CMK (cell line): ENCODE measurements around the gene CHST3.
A peak's percentile ranks its signal among the peaks of the same experiment; 100 is the strongest.
"Not testable (repeated sequence)": the region's sequence is repeated elsewhere in the genome, so short reads cannot be mapped to it uniquely, and the experiment has no call there.

Experiments
- DNase-seq: peaks from one replicate; pipeline ENCODE4 v3.0.0-alpha.2; 2010; ENCODE audit warnings: low read depth

The CHST3 gene

GRCh38 chr10:72032409-72033162, 68.4 kb downstream of the CHST3 start:
- DNase-seq = not testable (repeated sequence)

- DNase-seq = no peak
Observed at GRCh38 chr10:72034040-72034499, 69.9 kb downstream of the CHST3 start.

DNA sequence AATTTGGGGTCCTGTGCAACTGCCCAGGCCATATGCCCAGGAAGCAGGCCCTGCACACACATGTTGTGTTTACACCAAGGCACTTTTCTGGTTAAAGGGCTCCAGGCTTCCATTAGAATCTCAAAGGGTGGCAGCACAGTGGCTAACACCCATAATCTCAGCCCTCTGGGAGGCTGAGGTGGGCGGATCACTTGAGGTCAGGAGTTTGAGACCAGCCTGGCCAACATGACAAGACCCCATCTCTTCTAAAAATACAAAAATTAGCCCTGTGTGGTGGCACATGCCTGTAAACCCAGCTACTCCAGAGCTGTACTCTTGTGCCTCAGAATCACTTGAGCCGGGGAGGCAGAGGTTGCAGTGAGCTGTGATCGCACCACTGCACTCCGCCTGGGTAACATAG, 70.6 kb downstream of the CHST3 start:
- DNase-seq = no peak

- DNase-seq = no peak
Observed at GRCh38 chr10:72035252-72035887, 71.2 kb downstream of the CHST3 start.

DNA sequence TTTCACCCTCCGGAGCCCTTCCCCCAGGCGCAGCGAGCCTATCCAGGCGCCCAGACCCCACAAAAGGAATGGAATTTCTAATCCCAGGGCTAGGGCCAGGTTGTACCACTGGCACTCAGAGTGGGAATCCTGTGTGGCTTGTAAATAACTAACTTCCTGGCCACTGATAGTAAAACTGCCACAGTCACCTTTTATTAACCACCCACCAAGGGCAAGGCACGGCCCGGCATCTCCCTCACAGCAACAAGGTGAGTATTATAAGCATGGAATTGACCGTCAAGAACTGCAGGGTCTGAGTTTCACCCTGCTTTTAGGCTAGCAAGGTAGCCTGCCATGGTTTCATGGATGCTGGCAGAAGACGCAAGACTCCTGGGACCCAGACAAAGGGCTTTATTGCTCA, 73.1 kb downstream of the CHST3 start:
- no peak for DNase-seq

DNA sequence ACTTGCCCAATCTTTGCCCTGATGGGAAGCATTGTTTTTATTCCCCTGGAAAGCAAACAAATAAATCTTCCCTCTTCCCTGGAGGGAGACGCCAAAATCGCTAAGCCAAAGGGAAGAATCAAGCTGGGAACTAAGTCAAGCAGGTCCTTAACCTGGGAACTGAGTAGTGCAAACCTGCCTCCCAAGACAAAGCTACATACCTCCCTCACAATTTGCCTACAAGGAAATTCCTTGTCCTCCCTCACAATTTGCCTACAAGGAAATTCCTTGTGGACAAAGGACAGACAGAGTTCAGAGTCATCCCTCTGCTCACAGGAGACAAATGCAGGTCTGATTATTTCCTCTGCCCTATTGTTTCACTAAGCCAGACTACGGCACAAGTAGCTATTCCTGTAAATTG, 73.6 kb downstream of the CHST3 start:
- DNase-seq = no peak

DNA sequence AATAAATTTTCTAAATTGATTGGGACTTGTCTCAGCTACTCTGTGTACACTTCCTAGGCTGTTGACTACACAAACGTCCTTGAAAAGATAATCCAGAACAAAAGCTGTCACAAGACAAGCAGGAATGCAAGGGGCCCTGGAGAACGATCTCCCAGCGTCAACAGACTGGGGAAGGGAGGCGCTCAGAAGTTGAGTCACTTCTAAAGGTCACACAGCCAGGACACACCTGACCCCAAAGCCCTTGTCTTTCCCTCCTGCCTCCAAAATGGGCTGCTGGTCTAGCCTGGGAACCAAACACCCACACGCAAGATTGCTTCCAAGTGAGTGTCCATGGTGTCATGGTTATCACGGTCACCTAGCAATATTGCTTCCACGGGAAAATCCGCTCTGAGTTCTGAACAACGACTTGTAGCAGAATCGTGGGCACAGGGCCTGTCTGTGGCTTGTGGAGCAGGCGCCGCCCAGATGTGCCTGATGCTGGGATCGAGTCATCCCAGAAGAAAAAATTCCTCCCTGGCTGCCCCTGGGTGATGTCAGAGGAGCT, 74.3 kb downstream of the CHST3 start:
- DNase-seq = no peak

GRCh38 chr10:72039377-72039776, 75.2 kb downstream of the CHST3 start:
- no peak for DNase-seq

- DNase-seq = no peak
Observed at GRCh38 chr10:72041491-72041890, 77.3 kb downstream of the CHST3 start.

- no peak for DNase-seq
Observed at GRCh38 chr10:72043016-72043834, 79.0 kb downstream of the CHST3 start.

DNA sequence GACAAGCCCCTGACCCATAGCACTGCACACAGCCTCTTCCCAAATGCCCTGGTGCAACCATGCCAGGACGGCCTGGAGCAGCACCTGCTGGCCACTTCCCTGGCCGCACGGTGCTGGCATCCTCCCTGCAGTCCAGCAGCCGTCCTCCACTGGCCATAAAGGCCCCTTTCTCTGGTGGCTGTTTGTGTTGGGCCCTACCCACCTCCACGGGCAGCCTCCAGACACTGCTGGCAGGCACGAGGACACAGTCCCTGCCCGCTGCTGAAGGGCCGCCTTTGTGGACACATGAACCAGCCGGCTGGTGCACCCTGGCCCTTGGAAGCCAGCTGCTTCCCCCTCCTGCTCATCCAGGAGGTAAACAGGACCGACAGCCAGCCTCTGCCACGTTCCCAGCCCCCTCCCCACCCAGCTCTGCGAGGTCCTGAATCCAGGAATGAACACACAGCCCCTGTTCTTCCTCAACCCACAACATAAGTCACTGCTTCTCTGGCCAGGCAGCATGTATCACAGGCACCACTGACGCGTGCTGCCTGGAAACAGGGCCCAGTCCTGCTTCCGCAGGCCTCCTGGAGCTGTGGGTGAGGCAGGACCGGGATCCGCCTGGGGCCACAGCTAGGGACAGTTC, 80.3 kb downstream of the CHST3 start:
- DNase-seq = no peak

DNA sequence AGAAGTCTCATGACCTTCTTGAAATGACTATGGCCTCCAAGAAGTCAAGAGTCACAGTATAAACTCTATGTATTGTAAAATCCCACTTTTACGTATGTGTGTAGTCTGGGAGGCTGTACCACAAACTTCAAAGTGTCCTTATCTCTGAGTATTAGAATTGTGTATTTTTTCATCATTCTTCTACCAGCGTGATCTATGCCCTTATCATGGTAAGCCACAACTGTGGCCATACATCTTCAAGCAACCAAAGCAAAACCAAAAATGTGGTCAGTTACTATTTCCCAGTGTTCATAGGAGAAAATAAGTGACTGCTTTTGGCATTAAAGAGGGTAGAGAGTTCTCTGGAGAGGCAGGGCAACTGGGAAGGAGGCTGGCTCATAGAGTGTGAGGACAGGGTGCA, 81.4 kb downstream of the CHST3 start:
- DNase-seq = no peak

DNA sequence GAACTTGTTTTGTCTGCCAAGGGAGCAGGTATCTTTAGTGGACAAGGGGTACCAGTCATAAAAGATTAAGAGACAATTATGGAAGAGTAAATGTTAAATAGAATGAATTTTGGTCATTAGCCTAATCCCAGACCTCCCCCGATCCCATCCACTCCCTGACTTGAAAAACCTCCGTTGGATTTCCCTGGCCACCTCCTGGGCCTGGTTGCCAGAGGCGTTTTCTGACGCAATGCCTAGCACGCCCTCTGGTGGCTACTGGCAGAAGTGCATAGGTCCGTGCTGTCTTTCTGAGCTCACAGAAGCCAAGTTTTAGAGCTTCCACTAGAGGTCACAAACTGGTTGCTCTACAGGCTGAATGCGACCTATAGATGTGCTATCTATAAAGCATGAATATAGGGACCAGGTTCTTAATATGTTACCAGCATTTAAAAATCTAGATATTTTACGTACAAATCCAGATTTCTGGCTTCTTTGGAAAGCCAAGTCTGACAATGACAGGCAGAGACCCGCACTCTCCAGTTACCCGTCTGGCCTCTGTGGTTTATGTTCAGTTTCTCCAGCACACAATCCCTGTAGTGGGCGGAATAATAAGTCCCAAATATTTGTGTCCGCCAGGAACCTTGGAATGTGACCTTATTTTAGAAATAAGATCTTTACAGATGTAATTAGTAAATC, 84.4 kb downstream of the CHST3 start:
- DNase-seq = peak; percentile 73

DNA sequence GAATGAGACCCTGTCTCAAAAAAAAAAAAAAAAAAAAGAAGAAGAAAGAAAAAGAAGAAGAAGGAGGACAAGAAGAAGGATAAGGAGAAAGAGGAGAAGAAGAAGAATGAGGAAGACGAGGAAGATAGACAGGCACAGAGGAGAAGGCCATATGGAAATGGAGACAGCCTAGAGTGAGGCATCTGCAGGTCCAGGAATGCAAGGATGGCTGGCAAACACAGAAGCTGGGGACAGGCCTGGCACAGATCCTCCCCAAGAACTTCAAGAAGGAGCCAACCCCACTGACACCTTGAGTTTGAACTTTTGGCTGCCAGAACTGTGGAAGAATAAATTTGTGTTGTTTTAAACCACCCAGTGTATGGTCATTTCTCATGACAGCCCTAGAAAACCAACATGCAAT, 85.3 kb downstream of the CHST3 start:
- DNase-seq = no peak

- no peak for DNase-seq
Observed at GRCh38 chr10:72049969-72050781, 86.0 kb downstream of the CHST3 start.

GRCh38 chr10:72050873-72051272, 86.7 kb downstream of the CHST3 start:
- no peak for DNase-seq

DNA sequence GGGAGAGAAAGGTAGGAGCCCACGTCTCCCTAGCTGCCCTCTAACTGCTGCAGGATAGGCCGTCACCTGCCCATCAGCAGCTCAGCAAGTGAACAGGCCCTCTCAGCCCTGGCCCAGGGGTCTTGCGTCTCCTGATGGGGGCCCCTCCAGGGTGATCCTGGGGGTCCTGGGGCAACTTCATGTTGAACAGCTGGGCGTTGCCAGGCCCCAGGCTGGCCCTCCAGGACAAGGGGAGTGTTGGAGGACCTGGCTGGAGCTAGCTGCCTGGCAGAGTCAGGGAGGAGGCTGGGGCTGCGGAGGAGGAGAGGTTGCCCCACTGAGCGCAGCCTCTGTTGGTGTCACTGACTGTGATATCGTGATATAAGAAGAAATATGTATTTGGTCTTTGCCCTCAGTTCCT, 89.5 kb downstream of the CHST3 start:
- DNase-seq = no peak

- no peak for DNase-seq
Observed at GRCh38 chr10:72056113-72056512, 91.9 kb downstream of the CHST3 start.

- DNase-seq = no peak
Observed at GRCh38 chr10:72056932-72057751, 92.9 kb downstream of the CHST3 start.
